Kasumi-1 (cell line): ENCODE measurements around the gene SLC35E1.
A peak's percentile ranks its signal among the peaks of the same experiment; 100 is the strongest.
"Not testable (repeated sequence)": the region's sequence is repeated elsewhere in the genome, so short reads cannot be mapped to it uniquely, and the experiment has no call there.

Experiments
- DNase-seq, 2 experiments: peaks; one replicate each; lab custom pipeline; 2025; lab: John Stamatoyannopoulos, UW

The SLC35E1 gene

DNA sequence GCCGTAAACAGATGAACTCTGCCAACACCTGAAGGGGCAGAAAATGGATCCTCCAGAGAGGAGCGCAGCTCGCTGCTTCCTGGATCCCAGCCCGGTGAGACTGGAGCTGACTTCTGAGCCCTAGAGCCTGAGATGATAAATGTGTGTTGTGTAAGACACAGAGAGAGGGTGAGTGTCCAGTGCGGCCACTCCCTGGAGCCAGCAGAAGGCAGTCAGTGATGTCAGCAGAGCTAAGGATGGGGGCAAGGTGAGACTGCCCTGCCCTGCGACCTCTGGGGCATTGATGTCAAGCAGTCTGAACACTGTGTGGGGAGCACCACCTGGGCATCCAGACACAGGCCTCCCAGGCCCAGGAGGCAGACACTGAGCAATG lies 9.7 kb upstream of the SLC35E1 start:
- no peak for DNase-seq

DNA sequence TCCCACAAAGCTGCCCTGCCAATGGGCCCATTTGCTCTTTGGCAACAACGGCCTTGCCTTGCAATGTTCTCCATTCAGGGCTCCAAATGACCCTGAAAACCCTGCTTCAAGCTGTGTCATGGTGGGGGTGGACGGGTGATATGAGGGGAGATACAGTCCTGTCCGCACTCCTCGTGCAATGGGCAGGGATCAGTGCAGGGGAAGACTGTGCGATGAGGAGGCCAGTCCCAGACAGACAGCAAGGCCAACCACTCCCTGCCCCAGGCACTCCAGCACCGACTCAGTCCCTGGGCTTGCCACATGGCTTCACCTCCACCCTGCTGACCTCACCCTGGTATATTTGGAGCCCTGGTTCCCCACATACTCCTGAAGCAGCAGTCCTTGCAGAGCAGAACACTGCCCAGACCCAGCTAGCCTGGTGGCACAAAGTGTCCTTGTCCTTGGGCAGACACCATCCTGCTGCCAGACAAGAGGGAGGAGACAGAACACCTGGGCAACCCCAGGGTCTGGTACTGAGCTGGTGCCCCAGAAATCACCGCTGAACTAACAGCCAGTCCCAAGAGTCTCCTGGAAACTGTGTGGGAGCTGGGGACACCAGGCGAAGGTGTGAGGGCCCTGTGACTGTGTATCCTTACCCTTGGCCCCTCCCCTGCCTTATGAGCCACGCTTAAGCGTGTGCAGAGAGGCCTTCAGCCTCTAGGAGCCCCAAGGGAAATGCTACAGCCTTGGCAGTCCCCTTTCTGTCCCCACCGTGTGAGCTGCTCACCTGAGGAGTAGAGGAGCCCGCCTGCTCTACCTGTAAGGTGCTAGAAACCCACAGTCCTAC lies 9.1 kb upstream of the SLC35E1 start:
- DNase-seq = no peak

DNA sequence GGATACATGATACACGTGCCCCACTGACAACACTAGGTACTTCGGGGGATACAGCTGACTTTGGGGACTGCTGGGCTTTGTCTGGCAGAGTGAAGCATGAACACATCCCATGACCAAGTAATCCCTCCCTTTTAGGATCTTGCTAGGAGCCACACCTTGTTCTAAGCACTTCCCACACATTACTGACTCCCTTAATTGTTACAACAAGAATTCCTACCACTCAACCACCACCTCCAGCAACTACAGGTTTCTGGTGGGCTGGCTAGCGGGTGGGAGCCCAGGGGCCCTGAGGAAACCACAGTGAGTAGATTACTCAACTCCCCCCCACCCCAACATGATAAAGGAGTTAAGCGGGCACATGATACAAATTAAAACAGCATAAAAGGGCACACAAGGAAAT lies 7.2 kb upstream of the SLC35E1 start:
- DNase-seq = no peak

- no peak for DNase-seq
Measured at GRCh38 chr19:16577531-16577985, 5.3 kb upstream of the SLC35E1 start.

- no peak for DNase-seq
Measured at GRCh38 chr19:16576690-16577530, 4.7 kb upstream of the SLC35E1 start.

- DNase-seq = no peak
Measured at GRCh38 chr19:16575861-16576689, 3.9 kb upstream of the SLC35E1 start.

DNA sequence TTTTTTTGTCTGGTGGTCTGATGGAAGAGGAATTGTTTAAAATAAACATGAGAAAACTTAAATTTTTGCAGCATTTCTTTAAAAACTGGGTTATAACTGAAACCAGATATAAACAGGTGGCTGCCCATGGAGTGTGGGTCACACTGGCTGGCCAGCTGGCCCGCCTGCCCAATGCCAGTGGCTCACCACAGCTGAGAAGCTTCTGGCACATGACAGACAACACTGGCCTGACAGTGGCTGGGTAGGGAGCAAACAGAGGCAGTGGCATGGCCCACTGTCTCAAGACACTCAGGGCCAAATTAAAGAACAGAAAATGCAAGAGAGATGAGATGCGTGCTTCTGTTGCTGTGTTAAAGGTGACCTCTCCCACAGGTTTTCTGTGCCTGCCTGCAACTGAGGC lies 3.1 kb upstream of the SLC35E1 start:
- no peak for DNase-seq

GRCh38 chr19:16573925-16574324 lies 1.7 kb upstream of the SLC35E1 start:
- DNase-seq = no peak

DNA sequence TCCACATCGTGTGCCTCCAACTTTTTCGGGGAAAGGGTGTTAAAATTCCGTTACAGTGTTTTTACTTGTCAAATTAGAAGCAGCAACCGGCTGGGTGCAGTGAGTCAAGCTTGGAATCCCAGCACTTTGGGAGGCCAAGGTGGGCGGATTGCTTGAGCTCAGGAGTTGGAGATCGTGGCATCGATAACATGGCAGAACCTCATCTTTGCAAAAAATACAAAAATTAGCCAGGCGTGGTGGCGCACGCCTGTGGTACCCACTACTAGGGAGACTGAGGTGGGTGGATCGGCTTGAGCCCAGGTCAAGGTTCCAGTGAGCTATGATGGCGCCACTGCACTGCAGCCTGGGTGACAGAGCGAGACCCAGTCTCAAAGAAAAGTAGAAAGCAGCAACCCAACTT lies 1.1 kb upstream of the SLC35E1 start:
- no peak for DNase-seq

DNA sequence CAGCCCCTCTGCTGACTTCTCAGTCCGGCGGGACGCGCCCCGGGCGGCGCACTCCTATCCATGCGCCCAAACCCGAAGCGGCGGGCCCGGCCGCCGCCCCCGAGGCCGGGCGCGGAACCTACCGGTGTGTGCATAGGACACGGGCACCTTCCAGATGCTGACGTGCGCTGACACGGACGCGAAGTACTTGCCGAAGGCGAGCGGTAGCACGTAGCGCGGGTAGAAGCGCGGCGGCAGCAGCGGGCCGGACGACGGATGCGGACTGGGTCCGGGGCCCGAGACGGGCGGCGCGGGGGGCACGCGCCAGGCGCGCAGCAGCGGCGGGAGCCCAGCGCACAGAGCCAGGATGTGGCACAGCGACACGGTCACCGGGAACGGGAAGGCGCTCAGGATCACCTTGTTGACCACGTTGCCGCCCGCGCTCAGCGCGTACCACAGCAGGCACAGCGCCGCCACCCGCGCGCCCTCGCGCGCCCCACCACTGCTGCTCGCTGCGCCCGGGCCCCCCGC lies 338 bp downstream of the SLC35E1 start:
- no peak for DNase-seq

DNA sequence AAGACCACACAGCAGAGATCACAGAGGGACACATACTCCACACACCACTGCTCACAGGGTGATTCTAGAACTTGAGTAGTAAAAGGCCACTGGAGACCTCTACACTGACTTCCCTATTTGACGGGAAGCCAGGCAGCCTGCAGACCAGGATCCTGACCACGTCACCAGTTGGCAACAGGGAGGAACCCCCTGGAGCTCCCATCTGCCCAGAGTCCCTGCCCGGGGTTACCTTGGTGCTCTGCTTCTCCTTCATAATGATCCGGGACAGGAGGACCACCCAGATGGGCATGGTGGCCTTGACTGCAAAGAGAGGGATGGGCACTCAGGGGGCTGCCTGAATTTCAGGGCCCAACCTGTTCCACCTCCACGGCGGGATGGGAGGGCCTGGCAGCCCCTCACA lies 932 bp downstream of the SLC35E1 start:
- peak; percentile 58 to 69 for DNase-seq

- no peak for DNase-seq
Measured at GRCh38 chr19:16569609-16570320, 2.5 kb downstream of the SLC35E1 start.

DNA sequence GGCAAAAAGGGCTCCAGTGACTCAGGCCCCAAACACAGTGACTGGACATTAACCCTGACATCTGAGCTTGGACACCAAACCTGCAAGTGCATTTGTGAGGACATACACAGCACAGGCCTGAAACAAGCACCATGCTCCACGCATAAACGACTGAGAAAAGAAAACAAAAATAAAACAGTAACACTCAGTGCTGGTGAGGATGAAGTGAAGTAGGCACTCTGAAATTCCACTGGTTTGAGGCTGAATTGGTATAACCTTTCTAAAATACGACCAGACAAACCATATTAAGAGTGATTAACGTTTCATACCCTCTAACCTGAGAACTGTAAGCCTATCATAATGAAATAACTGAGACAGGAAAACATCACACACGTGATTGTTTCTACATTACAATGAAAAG lies 5.5 kb downstream of the SLC35E1 start:
- DNase-seq = no peak

- DNase-seq = peak; percentile 21 to 59
Measured at GRCh38 chr19:16566161-16566560, 6.1 kb downstream of the SLC35E1 start.

- DNase-seq = no peak
Measured at GRCh38 chr19:16564842-16565241, 7.4 kb downstream of the SLC35E1 start.

GRCh38 chr19:16562608-16563025 lies 9.6 kb downstream of the SLC35E1 start:
- no peak for DNase-seq

DNA sequence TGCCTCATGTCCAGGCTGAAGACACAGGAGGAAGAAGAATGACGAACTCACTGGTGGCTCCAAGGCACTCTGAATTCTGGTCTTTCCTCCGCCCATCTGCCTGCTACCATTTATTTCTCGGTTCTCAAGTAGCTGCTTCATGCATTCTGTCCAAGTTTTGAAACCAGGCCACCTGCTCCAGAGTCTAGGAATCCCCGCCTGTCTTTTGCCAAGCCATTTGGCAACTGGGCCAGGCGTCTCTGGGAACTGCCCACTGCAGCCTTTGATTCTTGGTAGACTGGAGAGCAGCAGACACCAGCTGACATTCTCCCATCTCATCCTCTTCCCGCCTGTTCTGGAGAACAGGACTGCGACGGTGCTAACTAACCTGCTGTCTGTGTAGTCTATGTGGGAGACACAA lies 10.8 kb downstream of the SLC35E1 start:
- no peak for DNase-seq

- no peak for DNase-seq
Measured at GRCh38 chr19:16559780-16560276, 12.4 kb downstream of the SLC35E1 start.

GRCh38 chr19:16554776-16555175 lies 17.4 kb downstream of the SLC35E1 start:
- DNase-seq = peak; percentile 89 to 90

- not testable (repeated sequence) for DNase-seq
Measured at GRCh38 chr19:16551902-16552301, 20.3 kb downstream of the SLC35E1 start.

- no peak for DNase-seq
Measured at GRCh38 chr19:16548956-16549355, 23.3 kb downstream of the SLC35E1 start.
